Heart right ventricle (tissue), 16 donors: ENCODE results near the gene MKI67. TPM values are rescaled to one million over a fixed set of nuclear protein-coding genes. Genes with fewer than 3 reads are reported as not detected.
A peak's percentile ranks its signal among the peaks of the same experiment; 100 is the strongest.

Experiments used
- ATAC-seq, 8 donors: fragments of 200-7000 bp; cut with Tn5 transposase; one replicate each; pipeline ENCODE4 v1.9.1; 2020; ENCODE audit warnings: mild to moderate bottlenecking in 8 of 8, moderate library complexity in 8 of 8, moderate number of reproducible peaks in 1 of 8
- DNase-seq, 2 donors: peaks; one replicate each; pipeline ENCODE4 v3.0.0-alpha.2; 2020
- H3K27ac ChIP-seq, 10 donors: fragments of 200-600 bp; sonication (generic) in 2 of 10; one replicate each; pipeline versions ENCODE4 v1.5.0 to v1.8.0; 2020 to 2022; ENCODE audit warnings: mild to moderate bottlenecking in 3 of 10
- H3K27me3 ChIP-seq, 7 donors: fragments of 200-600 bp; one replicate each; pipeline ENCODE4 v1.8.0; 2021 to 2022; ENCODE audit warnings: mild to moderate bottlenecking in 2 of 7
- H3K36me3 ChIP-seq, 9 donors: fragments of 200-600 bp; sonication (generic) in 1 of 9; one replicate each; pipeline versions ENCODE4 v1.5.0 to v1.8.0; 2020 to 2022; ENCODE audit warnings: mild to moderate bottlenecking in 2 of 9
- H3K4me1 ChIP-seq, 9 donors: fragments of 200-600 bp; sonication (generic) in 1 of 9; one replicate each; pipeline versions ENCODE4 v1.5.0 to v1.8.0; 2020 to 2022; ENCODE audit warnings: mild to moderate bottlenecking in 4 of 9
- H3K4me3 ChIP-seq, 10 donors: fragments of 200-600 bp; sonication (generic) in 2 of 10; one replicate each; pipeline versions ENCODE4 v1.5.0 to v1.8.0; 2020 to 2022; ENCODE audit warnings: mild to moderate bottlenecking in 7 of 10, moderate library complexity in 2 of 10
- H3K9me3 ChIP-seq, 11 donors: fragments of 200-600 bp in 10 of 11; sonication (generic) in 2 of 11; one replicate each; pipeline versions ENCODE4 v1.5.0 to v1.8.0; 2013 to 2022; ENCODE audit warnings: mild to moderate bottlenecking in 2 of 11, control low read depth in 1 of 11, moderate library complexity in 1 of 11
- CTCF ChIP-seq, 9 donors: fragments of 200-600 bp; sonication (generic) in 2 of 9; IDR thresholded peaks; one replicate each; pipeline versions ENCODE4 v1.5.0 to v1.8.0; 2021 to 2022; ENCODE audit warnings: antibody characterized with exemption in 9 of 9, mild to moderate bottlenecking in 5 of 9, moderate library complexity in 1 of 9
- WGBS, 2 donors: extraction: QIAGEN DNeasy Blood & Tissue Kit; methylation state at CpG; one replicate each; pipeline ENCODE4 v1.1.7; 2013; ENCODE audit warnings: inconsistent platforms in 1 of 2; 5-methylcytosine and 5-hydroxymethylcytosine counted together
- intact Hi-C, 10 donors: fragments of 100-400 bp; cut with DNase I; formaldehyde crosslinking; loops; one replicate each; pipeline versions ENCODE4 v1.11.1 to v1.14.2; 2022
- polyA plus RNA-seq, 2 donors: library from polyadenylated mRNA; stranded (reverse); fragments of 200-250 nt; gene quantifications; one replicate each; pipeline ENCODE4 v1.2.3, GENCODE V29; 2013
- total RNA-seq, 10 donors: library from RNA; stranded (reverse); fragmentation: NEBNext Ultra II Directional in 3 of 10; extraction: Animal tissue kit (Norgen Biotek cat#: 25700) in 3 of 10; gene quantifications; one replicate each; pipeline versions ENCODE4 v1.2.1 to v1.2.4, GENCODE V29; 2021 to 2023
- donor health status: Arrhythmogenic right ventricular cardiomyopathy.
- donor health status: ischemic (EF 13 %, LVEDD 7.1; RV severe dilation, severe dysfunction).
- donor health status: healthy with polysubstance abuse.
- donor health status: DM: no; HTN: yes; CAD: no.
- donor health status: DM: no; HTN: no; CAD: no.
- donor health status: ischemic (EF 25% LVEDD 6.9; RV normal size, moderate dysfunction).
- donor health status: ischemic (EF 25% LVEDD 5.7; RV mildly dilated, moderate dysfunction).
- donor health status: healthy.
- donor health status: DM: yes; HTN: yes; CAD: no.
- donor health status: Ischemic cardiomyopathy.
- donor health status: ischemic (EF 35%, LVEDD 5.7; RV mildly dilated, moderate dysfunction).
- donor health status: nonischemic (EF 11% LVEDD 7.7; RV severe dilation, severe dysfunction).
- donor health status: DM: yes; HTN: yes; CAD: no.
- donor health status: PGD.
- donor health status: ischemic (EF 29% LVEDD 5.4; RV normal size, mild dysfunction).
- donor health status: nonischemic (EF 23%, LVEDD 6.1; RV moderate dilation, normal function).

The MKI67 gene
- total and polyA plus RNA-seq, 12 donors, result 0.09 to 19.1 (median 0.42) TPM

- peak overlapping the region in 1 of 10 donors; percentile 95 for H3K27ac ChIP-seq
These were observed 73.5 kb downstream of the MKI67 start for GRCh38 chr10:128052696-128053095.

GRCh38 chr10:128051548-128051947 lies 74.7 kb downstream of the MKI67 start:
- H3K27ac ChIP-seq, result peak overlapping the region in 5 of 10 donors; percentile 10 to 95 (median 26)
- H3K36me3 ChIP-seq, result peaks cover 0 to 67% (median 15%) of the 10 kb centered on the region in 9 donors
- no peaks in the 10 kb centered on the region for H3K9me3 ChIP-seq
- peak overlapping the region in 1 of 10 donors; percentile 70 for H3K4me3 ChIP-seq
- no peaks in the 10 kb centered on the region for H3K27me3 ChIP-seq
- DNase-seq (no peak), ATAC-seq (no peak)
- 86 to 91% methylated on average over 5 of the region's 5 CpGs for WGBS, 2 donors
- peaks cover 13 to 82% (median 27%) of the 10 kb centered on the region in 9 donors for H3K4me1 ChIP-seq
- intact Hi-C loops, result loop anchor here in 1 of 10 donors (2.0 kb wide), 1 partner anchor 15 kb away; no protein-coding TSS in a partner anchor
- no peak for TF ChIP-seq CTCF (IDR thresholded peaks at IDR 0.05)

More at GRCh38 chr10:128052696-128053095, 73.5 kb downstream of the MKI67 start:
- 96 to 99% methylated on average over 7 of the region's 7 CpGs for WGBS, 2 donors
- intact Hi-C loops, result no loop called here
- TF ChIP-seq CTCF (IDR thresholded peaks at IDR 0.05), result no peak
- Histone ChIP-seq H3K27me3 (no peaks in the 10 kb centered on the region), H3K9me3 (no peaks in the 10 kb centered on the region), H3K36me3 (peaks cover 0 to 78% (median 15%) of the 10 kb centered on the region in 9 donors), H3K4me3 (no peak overlapping the region), H3K4me1 (peaks cover 5 to 71% (median 17%) of the 10 kb centered on the region in 9 donors)
- DNase-seq, result no peak
- no peak for ATAC-seq

- no peaks in the 10 kb centered on the region for H3K9me3 ChIP-seq
- H3K27ac ChIP-seq, result peak overlapping the region in 5 of 10 donors; percentile 10 to 95 (median 26)
- peak in 5 of 8 donors; percentile 4 to 22 (median 16) for ATAC-seq
- peaks cover 0 to 60% (median 15%) of the 10 kb centered on the region in 9 donors for H3K36me3 ChIP-seq
- no peaks in the 10 kb centered on the region for H3K27me3 ChIP-seq
- peak overlapping the region in 1 of 10 donors; percentile 70 for H3K4me3 ChIP-seq
- TF ChIP-seq CTCF (IDR thresholded peaks at IDR 0.05), result no peak
- H3K4me1 ChIP-seq, result peaks cover 13 to 85% (median 28%) of the 10 kb centered on the region in 9 donors
- intact Hi-C loops, result loop anchor here in 1 of 10 donors (2.0 kb wide), 1 partner anchor 16 kb away; no protein-coding TSS in a partner anchor
- no peak for DNase-seq
These were observed 75.3 kb downstream of the MKI67 start for GRCh38 chr10:128050936-128051335.

GRCh38 chr10:128050121-128050516 lies 76.1 kb downstream of the MKI67 start:
- DNase-seq (no peak), ATAC-seq (no peak)
- intact Hi-C loops, result loop anchor here in 1 of 10 donors (2.0 kb wide), 1 partner anchor 17 kb away; no protein-coding TSS in a partner anchor
- peaks cover 13 to 90% (median 30%) of the 10 kb centered on the region in 9 donors for H3K4me1 ChIP-seq
- 88 to 90% methylated on average over 1 of the region's 1 CpG for WGBS, 2 donors
- H3K27me3 ChIP-seq, result no peaks in the 10 kb centered on the region
- peaks cover 0 to 52% (median 13%) of the 10 kb centered on the region in 9 donors for H3K36me3 ChIP-seq
- no peaks in the 10 kb centered on the region for H3K9me3 ChIP-seq
- no peak for TF ChIP-seq CTCF (IDR thresholded peaks at IDR 0.05)
- peak overlapping the region in 3 of 10 donors; percentile 31 to 70 (median 44) for H3K4me3 ChIP-seq
- H3K27ac ChIP-seq, result peak overlapping the region in 2 of 10 donors; percentile 13 to 95
